CD4-positive, alpha-beta T cell treated with Interleukin-2 at 100 ng/mL for 4 hours (primary cell): ENCODE data around the gene S100A6.
"Not testable (repeated sequence)": the region's sequence is repeated elsewhere in the genome, so short reads cannot be mapped to it uniquely, and the experiment has no call there.

ENCODE experiments used
- DNase-seq: peaks from one replicate; pipeline ENCODE4 v3.0.0-alpha.2; 2020; ENCODE audit warnings: low spot score

S100A6 gene

DNA sequence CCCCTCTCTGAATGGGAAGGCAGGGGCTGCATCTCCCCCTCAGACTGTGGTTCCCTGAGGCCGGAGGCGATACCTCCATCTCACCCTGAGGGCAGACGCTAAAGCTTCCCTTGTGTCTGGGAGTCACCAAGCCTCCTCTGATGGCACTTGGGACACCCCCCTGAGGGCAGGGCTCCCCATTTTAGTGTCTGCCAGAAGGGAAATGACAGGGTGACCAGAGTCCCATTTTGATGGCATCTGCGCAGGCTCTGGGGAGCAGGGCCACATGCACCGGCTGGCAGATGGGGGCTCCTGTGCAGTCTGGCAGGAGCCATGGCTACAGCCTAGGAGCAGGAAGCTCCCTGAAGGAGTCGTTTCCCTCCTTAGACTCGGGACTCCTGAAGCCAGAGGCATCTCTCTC lies 28.2 kb upstream of the S100A6 start:
- DNase-seq: no peak

DNA sequence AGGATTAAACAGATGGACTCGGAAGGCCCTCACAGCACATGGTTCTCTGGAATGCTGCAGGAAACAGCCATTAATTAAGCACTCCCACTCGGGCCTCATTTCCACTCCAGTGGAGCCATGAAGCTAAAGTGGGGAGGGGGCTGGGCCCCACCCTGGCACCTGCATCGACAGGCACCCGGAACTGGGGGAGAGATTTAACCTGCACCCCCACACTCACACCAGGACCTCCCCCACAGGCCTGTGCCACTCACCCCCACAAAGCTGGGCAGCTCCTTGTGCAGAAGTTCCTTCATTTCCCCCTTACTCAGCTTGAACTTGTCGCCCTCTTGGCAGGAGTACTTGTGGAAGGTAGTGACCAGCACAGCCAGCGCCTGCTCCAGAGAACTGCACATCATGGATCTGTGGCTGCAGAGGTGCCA lies 27.7 kb upstream of the S100A6 start:
- no peak for DNase-seq

DNA sequence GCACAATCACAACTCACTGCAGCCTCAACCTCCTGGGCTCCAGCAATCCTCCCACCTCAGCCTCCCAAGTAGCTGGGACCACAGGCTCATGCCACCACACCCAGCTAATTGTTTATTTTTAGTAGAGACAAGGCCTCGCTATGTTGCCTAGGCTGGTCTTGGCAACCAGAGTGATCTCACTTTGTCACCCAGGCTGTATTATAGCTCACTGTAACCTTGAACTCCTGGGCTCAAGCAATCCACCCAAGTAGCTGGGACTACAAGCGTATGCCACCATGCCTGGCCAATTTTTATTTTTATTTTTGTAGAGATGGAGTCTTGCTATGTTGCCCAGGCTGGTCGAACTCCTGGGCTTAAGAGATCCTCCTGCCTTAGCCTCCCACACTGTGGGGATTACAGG lies 26.2 kb upstream of the S100A6 start:
- DNase-seq: not testable (repeated sequence)

DNA sequence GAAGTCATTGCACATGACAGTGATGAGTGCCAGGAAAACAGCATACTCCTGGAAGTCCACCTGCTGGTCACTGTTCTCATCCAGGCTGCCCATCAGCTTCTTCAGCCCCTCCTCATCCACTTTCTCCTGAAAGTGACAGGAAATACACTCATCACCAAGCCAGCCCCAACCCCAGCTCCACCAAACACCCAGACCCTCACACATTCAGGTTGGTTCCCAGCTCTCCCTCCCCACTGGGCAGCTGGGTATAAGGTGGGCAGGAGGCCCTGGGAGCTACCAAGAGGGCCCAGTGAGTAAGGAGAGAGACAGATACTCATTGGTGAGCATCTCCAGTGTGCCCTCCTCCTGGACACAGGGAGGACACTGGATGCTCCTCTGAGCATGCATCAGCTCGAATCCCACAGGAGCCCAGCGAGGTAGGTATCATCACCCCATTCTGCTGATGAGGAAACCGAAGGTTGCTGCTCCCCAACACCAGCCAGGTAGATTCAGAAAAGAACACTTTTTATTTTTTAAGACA lies 25.7 kb upstream of the S100A6 start:
- no peak for DNase-seq

DNA sequence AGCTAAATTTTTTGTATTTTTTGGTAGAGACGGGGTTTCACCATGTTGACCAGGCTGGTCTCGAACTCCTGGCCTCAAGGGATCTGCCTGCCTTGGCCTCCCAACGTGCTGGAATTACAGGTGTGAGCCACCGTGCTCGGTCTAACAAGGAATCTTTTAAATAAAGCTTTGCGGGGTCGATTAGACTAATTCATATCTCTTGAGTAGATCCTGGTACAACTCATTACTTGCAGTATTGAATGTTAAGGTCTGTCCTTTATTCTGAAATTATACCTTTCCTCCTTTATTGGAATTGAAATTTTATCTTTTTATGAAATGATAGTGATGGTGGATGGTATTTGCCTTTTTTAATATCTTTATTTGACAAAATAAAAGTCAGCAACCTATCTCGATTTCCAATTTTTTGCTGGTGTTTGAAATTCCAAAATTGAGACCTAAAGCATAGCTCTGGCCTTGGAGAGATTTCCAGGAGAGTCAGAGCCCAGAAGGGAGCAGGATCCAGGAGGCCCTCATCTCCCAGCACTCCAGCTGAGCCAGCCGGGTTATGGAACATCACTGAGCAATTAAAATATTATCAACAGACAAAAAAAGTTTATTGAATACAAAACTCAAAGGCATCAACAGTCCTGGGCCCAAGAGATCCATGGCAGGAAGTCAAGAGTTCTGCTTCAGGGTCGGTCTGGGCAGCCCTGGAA lies 25.1 kb upstream of the S100A6 start:
- no peak for DNase-seq

DNA sequence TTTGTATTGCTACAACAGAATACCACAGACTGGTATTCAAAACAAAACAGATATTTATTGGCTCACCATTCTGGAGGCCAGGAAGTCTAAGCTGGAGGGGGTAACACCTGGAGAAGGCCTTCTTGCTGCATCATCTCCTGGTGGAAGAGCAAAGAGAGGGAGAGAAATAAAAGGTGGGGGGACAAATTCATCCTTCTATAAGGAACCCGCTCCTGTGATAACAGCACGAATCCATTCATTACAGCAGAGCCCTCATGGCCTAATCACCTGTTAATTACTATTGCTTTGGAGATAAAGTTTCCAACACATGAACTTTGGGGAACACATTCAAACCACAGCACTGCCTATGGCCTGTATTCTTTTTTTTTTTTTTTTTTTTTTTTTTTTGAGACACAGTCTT lies 24.4 kb upstream of the S100A6 start:
- no peak for DNase-seq

DNA sequence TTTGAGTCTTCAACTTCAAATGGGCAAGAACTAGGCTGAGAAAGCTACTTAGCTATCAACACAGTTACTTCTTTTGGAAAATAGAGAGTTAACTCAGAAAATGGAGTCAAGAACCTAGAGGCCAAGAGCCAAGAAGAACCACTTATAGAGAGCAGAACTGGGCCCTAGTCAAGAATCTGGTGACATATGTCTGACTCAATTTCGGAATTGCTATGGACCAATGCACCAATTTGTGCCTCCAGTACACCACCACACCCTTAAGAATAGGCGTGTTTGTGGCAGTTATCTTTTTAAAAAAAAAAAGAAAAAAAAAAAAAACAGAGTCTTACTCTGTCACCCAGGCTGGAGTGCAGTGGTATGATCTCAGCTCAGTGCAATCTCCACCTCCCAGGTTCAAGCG lies 22.1 kb upstream of the S100A6 start:
- no peak for DNase-seq

DNA sequence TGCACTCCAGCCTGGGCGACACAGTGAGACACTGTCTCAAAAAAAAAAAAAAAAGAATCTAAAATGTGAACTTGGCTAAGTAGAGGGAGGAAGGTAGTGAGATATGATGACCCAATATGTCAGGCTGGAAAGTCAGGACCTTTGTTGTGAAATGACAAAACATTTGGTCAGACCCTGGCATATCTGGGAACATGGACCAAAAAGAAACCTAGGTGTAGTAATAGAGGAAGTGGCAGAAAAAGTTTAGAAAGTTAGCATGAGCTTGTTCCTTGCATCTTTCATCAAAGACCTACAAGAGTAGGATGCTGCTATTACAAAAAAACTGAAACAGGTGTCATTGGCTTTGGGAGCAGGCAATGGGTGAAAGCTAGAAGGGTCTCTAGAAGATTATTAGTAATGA lies 20.6 kb upstream of the S100A6 start:
- no peak for DNase-seq

DNA sequence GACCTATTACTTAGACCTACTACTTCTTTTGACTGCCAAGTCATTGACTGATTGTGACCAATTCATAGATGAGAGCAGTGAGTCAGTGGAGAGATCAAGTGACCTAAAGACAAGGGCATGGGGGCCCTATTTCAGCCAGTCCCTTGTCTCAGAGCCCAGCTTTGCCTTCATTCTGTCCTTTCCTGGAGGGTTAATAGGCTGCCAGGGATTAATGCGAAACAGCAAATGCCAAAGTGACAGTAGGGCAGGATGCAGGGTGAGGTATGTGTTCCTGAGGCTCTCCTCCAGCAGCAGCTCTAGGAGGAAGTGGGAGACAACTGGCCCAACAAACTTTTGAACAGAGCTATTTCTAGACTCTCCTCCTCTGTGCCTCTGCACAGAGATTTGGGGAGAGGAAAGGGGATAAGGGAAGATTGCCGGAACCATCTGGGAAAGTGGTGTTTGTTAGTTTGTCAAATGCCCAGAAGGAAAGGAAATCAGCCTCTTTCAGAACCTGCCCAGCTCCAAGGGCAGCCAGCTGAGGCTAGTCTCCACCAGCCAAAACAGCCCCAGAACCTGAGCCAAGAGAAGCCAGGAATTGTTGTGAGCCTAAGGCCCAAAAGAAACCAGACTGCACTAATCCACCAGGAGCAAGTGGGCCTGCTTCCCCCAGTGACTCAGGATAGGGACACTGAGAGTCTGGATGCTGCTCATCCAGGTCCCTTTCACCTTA lies 18.2 kb upstream of the S100A6 start:
- DNase-seq: no peak

DNA sequence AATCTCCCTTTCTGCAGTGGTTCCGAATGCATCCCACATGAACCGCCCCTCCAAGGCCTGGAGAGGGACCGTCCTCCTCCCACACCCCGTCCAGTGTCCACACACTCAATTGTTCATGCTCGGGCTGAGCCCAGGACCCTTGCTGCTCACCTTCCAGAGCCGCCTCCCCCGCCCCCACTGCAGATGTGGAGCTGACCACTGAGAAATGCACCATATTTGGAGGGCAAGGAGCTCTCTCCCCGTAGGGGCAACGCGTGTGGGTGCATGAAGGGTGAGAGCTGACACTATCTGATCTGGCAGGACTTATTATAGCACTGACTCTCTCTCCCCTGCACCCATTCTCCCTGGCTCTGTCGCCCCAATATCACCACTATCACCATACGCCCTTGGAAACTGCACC lies 17.3 kb upstream of the S100A6 start:
- DNase-seq: no peak

DNA sequence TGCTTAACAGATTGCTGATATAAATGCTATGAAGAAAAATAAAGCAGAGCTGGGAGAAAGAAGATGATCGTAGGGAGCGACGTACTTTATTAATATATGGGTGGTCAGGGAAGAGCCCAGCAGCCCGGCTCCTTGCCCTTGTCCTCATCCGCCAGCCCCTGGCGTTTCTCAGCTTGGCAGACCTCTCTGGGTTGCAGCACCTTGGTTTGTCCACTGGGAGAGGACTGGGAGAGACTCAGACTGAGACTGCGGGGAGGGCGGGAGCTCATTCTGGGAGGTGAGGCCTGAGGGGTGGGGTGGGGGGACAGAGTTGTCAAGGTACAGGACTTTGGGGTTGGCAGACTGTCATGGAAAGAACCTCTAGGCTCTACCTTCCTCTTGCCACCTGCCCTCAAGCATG lies 16.5 kb upstream of the S100A6 start:
- no peak for DNase-seq

DNA sequence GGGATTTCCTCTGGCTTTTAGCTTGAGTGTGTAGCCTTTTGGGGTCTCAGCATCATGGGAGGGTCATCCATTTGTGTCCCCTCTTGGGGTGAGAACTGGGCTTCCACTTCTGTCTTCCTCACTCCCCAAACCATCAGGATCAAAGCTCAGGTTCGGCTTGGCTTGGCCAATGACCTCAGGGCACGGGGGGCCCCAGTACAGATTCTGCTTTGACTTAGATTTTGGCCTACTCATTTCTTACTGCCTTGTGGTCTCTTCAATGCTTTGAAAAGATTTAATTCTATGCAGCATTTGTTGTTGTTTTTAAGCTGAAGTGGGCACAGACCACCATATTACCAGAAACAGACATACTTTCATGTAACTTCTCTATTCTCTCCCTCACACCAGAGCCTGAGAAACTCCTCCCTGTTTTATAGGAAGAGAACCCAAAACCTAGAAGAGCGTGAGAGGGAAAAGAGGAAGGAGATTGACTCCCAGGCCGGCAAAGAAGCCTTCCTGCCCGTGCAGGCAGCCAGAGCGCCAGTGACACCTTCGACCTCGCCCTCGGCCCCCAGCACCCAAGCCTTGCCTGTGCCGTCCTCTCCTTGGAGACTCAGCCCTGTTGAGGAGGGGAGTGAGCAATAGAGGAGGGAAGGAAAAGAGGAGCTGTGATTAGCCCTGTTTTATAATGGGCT lies 15.2 kb upstream of the S100A6 start:
- DNase-seq: no peak

DNA sequence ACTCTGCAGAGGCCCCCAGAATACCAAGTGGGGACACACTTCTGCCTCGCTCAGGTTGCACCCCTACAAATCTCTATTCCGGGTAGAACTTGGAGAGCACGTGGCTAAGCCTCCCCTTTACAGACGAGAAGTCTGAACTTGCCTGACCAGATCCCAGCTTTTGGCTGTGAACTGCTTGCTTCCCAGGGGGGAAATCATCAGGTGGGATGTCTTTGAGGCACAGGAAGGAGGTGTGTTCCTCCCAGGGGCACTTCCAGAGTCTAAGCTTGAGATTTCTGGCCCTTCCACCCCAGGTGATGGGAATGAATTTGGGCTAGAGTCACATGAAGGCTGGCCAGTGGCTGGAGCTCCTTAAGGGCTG lies 14.6 kb upstream of the S100A6 start:
- DNase-seq: no peak

DNA sequence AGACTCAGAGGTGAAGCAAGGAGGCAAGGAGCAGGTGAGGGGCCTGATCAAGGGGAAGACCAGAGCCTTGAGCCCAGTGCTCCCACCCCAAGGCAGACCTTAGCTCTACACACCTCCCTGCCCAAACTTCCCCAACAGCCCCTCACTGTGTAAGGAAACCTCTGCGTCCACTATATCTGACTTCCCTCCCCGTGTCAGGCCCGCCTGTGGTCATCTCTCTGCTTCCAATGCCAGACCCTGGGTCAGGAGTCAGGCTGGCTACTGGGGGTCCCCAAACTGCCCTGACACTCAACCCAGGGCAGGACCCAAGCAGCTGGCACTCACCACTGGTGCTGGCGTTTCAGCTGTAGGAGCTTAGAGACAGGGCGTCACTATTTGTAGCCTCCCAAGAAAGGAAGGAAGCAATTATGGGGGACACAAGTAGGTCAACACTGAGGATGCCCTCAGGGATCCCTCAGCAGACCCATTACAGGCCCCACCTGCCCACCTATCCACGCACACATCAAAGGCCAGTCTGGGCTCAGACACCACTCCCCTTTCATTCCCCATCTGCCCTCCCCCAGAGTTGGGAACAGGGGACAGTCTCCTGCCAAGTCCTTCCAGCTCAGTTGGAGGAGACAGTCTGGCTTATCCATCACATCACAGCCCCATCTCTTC lies 14.1 kb upstream of the S100A6 start:
- no peak for DNase-seq

DNA sequence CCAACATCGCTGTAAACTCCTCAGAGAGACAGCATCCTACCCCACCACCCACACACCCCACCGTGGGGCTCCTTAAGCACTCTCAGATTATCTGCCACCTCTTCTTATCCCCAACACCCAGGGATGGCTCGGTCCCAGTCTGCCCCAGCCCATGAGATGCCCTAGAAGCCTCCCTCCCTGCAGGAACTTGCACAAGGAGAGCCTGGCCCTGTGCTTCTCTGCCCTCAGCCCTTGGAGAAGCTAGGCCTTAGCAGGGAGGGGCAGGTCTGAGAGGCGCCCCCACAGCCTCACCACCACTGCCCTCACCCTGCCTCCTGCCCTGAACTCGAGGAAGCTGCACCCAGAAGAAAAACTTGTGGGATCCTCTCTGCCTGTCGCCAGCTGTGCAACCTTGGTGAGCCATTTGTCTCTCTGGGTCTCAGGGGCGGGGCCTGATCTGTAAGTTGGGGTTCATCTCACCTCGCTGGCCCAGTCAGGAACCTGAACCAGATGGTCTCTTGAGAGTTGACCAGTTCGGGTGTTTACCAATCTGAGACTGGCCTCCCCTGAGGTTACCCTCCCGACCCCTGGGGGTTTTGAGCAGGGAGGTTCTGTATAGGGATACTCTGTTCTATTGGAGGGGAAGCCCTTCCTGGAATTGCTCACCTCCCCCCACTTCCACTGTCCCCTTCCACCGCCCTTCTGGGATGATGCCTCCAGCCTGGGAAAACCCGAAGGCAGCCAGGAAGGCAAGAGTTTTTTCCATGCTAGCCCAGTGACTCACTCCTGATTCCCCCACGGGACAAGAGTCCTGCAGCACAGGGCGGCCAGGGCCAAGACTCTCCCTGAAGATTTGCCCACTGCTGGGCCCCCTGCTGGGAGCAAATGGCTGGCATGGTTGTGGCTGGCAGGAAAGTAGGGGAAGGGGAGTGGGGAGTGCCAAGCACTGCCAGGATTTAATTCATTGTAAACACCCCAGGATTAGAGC lies 13.2 kb upstream of the S100A6 start, which contains the start of gene S100A3:
Gene S100A3 (minus strand): TSS at position 537 of the 967 bp plus-strand sequence. CDS start 773 bp downstream, outside the sequence.
- DNase-seq: no peak

DNA sequence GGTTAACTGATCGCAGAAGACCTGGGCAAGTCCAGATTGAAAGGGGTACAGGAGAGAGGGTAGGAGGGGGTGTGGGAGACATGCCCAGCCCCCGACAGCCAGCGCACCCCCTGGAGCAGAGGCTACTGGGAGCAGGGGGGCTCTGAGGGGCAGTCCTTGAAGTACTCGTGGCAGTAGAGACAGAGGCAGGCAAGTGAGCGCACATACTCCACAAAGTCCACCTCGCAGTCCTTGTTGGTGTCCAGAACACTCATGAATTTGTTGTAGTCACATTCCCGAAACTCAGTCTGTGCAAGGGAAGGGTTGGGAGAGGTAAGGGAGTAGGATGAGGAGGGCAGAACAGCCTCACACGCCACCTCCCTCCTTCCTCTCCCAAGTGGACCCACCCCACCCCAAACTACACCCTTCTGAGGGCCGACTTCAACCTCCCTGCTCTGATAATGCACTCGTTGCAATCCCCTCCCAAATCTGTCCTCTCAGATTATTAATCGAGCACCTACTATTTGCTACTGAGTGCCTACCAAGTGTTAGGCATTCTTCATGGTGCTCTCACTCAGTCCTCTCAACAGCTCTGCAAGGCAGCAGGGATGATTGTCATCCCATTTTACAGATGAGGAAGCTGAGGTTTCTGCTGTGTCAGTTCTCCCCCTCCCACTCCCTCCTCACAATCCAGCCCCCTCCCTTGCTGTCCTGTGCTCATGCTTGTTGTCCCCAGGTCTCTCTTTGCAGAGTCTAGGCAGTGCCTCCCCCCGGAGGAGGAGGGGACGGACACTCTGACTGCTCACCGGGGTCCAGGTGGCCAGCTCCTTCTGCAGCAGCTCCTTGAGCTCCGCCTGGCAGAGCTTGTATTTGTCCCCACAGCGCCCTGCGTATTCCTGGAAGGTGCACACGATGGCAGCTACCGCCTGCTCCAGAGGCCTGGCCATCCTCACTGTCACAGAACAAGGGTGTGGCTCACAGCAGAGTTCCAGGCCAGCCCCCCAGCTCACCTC lies 12.1 kb upstream of the S100A6 start:
- no peak for DNase-seq

DNA sequence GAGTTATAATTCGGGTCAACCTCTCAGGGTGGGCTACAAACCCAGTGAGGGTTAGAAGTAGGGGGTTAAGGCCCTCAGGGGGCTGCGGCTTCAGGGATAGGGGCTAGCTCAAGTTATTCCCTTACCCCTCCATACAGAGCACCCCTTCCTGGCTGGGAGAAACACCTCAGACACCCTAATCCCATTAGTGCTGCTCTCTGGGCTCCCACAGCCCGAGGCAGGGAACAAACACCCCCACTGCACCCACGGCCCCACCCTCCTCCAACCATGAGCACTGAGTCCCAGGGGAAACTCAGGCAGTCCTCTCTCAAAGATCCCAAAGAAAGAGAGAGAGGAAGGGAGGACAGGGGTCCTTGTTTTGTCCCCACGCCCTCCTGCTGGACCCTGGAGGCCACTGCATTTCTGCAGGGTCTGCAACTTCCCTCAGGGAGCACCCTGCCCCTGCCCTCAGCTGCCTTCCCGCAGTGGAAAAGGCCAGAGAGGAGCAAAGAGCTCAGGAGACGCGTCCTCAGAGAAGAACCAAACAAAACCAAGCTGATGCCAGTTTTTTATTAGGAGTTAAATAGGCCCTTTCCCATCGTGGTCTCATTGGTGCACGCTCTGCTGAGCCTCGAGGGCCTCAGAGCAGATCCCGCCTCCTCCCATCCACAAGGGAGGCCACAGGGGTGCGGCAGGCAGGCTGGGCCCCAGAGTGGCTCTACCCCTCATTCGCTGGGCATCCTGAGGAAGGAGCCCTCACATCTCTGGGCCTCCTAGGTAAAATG lies 11.2 kb upstream of the S100A6 start:
- DNase-seq: no peak

DNA sequence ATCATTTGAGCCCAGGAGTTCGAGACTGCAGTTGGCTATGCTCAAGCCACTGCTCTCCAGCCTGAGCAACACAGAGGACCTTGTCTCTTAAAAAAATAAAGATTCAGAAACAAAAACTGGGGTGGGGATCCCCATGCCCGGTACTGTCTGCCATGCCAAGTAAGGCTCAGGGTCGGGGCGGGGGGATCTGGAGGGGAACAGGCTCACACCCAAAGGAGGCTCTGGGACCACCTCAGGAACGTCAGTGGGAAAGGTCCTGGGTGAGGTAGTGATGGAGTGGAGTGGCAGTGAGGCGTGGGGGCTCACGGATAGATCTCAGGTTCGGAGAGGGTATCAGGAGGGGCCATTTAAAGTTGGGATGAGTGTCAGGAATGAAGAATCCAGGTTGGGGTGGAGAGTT lies 10.6 kb upstream of the S100A6 start:
- no peak for DNase-seq
